Activated CD8-positive, alpha-beta T cell treated with anti-CD3 and anti-CD28 coated beads for 36 hours (primary cell): Measurements from ENCODE around the gene SLC49A4. TPM values are rescaled to one million over a fixed set of nuclear protein-coding genes. Genes with fewer than 3 reads are reported as not detected.

Experiments
- ATAC-seq: fragments of 200-7000 bp; cut with Tn5 transposase; one replicate; pipeline ENCODE4 v1.10.0; 2021; ENCODE audit warnings: mild to moderate bottlenecking, moderate library complexity
- CTCF ChIA-PET: fragments of 350-600 bp; sonication (Branson Sonifier 250); formaldehyde crosslinking; loops from one replicate; lab custom pipeline; 2021; ENCODE audit warnings: antibody characterized with exemption; lab: Charles Lee
- POLR2A ChIA-PET: fragments of 350-600 bp; sonication (Branson Sonifier 250); formaldehyde crosslinking; loops from one replicate; lab custom pipeline; 2021; ENCODE audit warnings: antibody characterized with exemption; lab: Charles Lee
- DNase-seq: peaks from one replicate; pipeline ENCODE4 v3.0.0-alpha.2; 2020
- H3K27ac Mint-ChIP-seq: one replicate; pipeline ENCODE4 v1.8.0; 2021; ENCODE audit warnings: mild to moderate bottlenecking, mixed read lengths
- H3K27me3 Mint-ChIP-seq: one replicate; pipeline ENCODE4 v1.8.0; 2021; ENCODE audit warnings: mixed read lengths
- H3K36me3 Mint-ChIP-seq: one replicate; pipeline ENCODE4 v1.8.0; 2021; ENCODE audit warnings: low read depth, mixed read lengths
- H3K4me1 Mint-ChIP-seq: one replicate; pipeline ENCODE4 v1.8.0; 2021; ENCODE audit warnings: low read depth, mixed read lengths
- H3K4me3 Mint-ChIP-seq: one replicate; pipeline ENCODE4 v1.8.0; 2021; ENCODE audit warnings: mild to moderate bottlenecking, moderate library complexity, mixed read lengths
- H3K9me3 Mint-ChIP-seq: one replicate; pipeline ENCODE4 v1.8.0; 2021; ENCODE audit warnings: mixed read lengths
- intact Hi-C: fragments of 100-400 bp; cut with micrococcal nuclease; formaldehyde crosslinking; loops from one replicate; pipeline ENCODE4 v1.10.0; 2022
- total RNA-seq, 2 experiments: library from RNA; stranded (reverse); gene quantifications; one replicate each; pipeline ENCODE4 v1.2.3, GENCODE V29; 2021
- TF ChIP-seq, protein P1 (sequence below): fragments of 200-600 bp; IDR thresholded peaks from one replicate; pipeline ENCODE4 v1.8.0; 2022; ENCODE audit warnings: antibody characterized with exemption, mild to moderate bottlenecking

The SLC49A4 gene
- total RNA-seq, 2 experiments from 2014 or later: 1.6 to 1.9 TPM

DNA sequence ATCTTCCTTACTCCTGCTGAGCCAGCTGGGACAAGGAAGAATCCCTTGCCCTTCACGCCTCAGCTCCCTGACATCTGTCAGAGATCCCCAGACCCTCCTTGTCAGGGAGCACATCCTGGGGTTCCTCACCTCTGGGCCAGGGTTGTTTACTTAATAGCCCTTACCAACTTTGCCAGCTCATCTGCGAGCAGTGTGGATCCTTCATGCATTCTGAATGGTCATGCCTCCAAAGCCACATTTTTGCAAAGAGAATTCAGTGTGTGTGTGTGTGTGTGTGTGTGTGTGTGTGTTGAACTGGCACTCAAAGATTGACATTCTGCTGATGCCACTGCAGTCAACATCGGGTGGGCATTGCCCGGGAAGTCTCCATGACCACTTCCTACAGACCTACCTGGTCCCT, 112.6 kb downstream of the SLC49A4 start:
- ChIA-PET CTCF (no interaction called here), POLR2A (no interaction called here)
- Mint-ChIP-seq H3K27ac (no peak overlapping the region), H3K9me3 (peaks cover 4% of the 10 kb centered on the region), H3K36me3 (no peaks in the 10 kb centered on the region), H3K27me3 (peaks cover 16% of the 10 kb centered on the region), H3K4me3 (no peak overlapping the region), H3K4me1 (no peaks in the 10 kb centered on the region)
- ATAC-seq (no peak), DNase-seq (no peak)
- TF ChIP-seq, protein P1, sequence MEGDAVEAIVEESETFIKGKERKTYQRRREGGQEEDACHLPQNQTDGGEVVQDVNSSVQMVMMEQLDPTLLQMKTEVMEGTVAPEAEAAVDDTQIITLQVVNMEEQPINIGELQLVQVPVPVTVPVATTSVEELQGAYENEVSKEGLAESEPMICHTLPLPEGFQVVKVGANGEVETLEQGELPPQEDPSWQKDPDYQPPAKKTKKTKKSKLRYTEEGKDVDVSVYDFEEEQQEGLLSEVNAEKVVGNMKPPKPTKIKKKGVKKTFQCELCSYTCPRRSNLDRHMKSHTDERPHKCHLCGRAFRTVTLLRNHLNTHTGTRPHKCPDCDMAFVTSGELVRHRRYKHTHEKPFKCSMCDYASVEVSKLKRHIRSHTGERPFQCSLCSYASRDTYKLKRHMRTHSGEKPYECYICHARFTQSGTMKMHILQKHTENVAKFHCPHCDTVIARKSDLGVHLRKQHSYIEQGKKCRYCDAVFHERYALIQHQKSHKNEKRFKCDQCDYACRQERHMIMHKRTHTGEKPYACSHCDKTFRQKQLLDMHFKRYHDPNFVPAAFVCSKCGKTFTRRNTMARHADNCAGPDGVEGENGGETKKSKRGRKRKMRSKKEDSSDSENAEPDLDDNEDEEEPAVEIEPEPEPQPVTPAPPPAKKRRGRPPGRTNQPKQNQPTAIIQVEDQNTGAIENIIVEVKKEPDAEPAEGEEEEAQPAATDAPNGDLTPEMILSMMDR: no peak
- intact Hi-C loops: no loop called here

GRCh38 chr3:122908251-122908650, 113.4 kb downstream of the SLC49A4 start:
- H3K27me3 Mint-ChIP-seq: peaks cover 17% of the 10 kb centered on the region
- DNase-seq: no peak
- H3K36me3 Mint-ChIP-seq: no peaks in the 10 kb centered on the region
- ChIA-PET POLR2A (no interaction called here), CTCF (no interaction called here)
- H3K27ac Mint-ChIP-seq: no peak overlapping the region
- TF ChIP-seq, protein P1: no peak
- intact Hi-C loops: no loop called here
- ATAC-seq: no peak
- H3K4me3 Mint-ChIP-seq: no peak overlapping the region
- H3K4me1 Mint-ChIP-seq: no peaks in the 10 kb centered on the region
- peaks cover 4% of the 10 kb centered on the region for H3K9me3 Mint-ChIP-seq

- intact Hi-C loops: no loop called here
- peaks cover 4% of the 10 kb centered on the region for H3K4me1 Mint-ChIP-seq
- POLR2A ChIA-PET: no interaction called here
- no peak overlapping the region for H3K4me3 Mint-ChIP-seq
- ATAC-seq (no peak), DNase-seq (no peak)
- no peaks in the 10 kb centered on the region for H3K36me3 Mint-ChIP-seq
- TF ChIP-seq, protein P1: no peak
- peaks cover 17% of the 10 kb centered on the region for H3K27me3 Mint-ChIP-seq
- no peak overlapping the region for H3K27ac Mint-ChIP-seq
- CTCF ChIA-PET: no interaction called here
- no peaks in the 10 kb centered on the region for H3K9me3 Mint-ChIP-seq
Observed at GRCh38 chr3:122911901-122912300, 117.0 kb downstream of the SLC49A4 start.

GRCh38 chr3:122912772-122913538, 118.1 kb downstream of the SLC49A4 start:
- ChIA-PET POLR2A (no interaction called here), CTCF (no interaction called here)
- TF ChIP-seq, protein P1: no peak
- no peak for DNase-seq
- no peaks in the 10 kb centered on the region for H3K36me3 Mint-ChIP-seq
- intact Hi-C loops: no loop called here
- no peak overlapping the region for H3K27ac Mint-ChIP-seq
- peaks cover 4% of the 10 kb centered on the region for H3K4me1 Mint-ChIP-seq
- peaks cover 17% of the 10 kb centered on the region for H3K27me3 Mint-ChIP-seq
- H3K9me3 Mint-ChIP-seq: no peaks in the 10 kb centered on the region
- no peak overlapping the region for H3K4me3 Mint-ChIP-seq
- ATAC-seq: no peak

DNA sequence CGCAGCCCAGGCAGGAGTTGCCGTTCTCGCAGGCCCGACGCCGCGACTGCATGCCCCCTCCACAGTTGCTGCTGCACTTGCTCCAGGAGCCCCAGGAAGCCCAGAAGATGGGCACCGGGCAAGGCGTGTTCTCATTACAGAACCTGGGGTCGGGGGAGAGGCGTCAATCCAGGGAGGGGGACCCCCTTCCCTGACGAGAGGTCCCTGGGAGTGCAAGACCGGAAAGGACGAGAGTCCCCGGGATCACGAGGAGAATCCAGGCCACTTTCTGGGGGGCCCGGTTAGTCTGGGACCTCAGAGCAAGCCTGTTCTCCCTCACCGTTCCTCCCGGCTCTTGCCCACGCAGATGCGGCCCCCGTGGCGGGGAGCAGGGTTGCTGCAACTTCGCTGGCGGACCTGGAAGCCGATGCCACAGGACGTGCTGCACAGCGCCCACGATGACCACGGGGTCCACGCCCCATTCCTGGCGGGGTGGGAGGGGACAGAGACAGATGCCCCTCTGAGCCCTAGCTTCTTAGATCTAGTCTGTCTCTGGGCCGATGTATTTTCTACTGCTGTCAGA, 118.8 kb downstream of the SLC49A4 start:
- ChIA-PET CTCF (no interaction called here), POLR2A (no interaction called here)
- ATAC-seq (no peak), DNase-seq (no peak)
- Mint-ChIP-seq H3K9me3 (no peaks in the 10 kb centered on the region), H3K4me3 (no peak overlapping the region), H3K36me3 (no peaks in the 10 kb centered on the region), H3K4me1 (peaks cover 4% of the 10 kb centered on the region), H3K27ac (no peak overlapping the region), H3K27me3 (peaks cover 17% of the 10 kb centered on the region)
- intact Hi-C loops: no loop called here
- TF ChIP-seq, protein P1: no peak
